ENCODE measurements around the gene MS4A4A.

MS4A4A gene

DNA sequence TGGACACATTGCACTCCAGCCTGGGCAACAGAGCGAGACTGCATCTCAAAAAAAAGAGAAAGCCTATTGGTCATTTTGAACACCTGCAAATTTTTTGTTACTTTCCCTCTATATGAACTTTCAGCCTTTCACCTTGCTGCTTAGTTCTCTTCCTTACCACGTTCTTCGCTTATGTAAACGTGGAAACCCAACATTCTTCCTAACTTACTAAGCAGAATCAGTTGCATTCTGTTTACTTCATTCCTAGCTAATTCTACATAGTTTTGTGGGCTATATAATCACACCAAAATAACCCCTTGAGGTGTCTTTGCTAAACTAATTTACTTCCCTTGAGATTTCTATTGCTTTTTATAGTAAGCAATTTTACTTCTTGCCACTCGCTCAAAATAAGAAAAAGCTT is 23.2 kb downstream of the MS4A4A start:
- DNase-seq: no peak

DNA sequence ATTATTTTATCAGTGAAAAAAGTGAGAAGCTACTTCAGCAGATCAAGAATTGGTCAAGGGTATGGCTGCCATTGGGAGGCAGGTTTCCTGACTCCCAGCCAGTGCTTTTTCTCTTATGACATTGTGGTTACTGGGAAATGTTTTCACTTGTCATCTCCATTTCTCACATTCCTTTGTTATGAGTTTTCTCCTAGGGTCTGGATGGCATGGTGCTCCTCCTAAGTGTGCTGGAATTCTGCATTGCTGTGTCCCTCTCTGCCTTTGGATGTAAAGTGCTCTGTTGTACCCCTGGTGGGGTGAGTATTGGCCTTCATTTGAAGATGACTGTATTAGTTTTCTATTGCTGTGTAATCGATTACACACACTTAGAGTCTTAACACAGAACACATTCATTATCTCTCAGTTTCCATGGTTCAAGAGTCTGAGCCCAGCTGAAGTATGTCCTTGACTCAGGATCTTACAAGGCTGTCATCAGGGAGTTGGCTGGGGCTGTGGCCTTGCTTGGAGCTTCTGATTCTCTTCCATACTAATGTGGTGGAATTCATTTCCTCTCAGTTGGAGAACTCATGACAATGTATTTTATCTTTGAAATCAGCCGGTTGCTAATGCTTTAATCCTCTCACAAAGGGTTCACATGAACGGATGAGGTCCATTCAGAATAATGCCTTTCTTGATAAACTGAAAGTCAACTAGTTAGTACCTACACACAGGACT is 25.6 kb downstream of the MS4A4A start:
- DNase-seq: no peak

DNA sequence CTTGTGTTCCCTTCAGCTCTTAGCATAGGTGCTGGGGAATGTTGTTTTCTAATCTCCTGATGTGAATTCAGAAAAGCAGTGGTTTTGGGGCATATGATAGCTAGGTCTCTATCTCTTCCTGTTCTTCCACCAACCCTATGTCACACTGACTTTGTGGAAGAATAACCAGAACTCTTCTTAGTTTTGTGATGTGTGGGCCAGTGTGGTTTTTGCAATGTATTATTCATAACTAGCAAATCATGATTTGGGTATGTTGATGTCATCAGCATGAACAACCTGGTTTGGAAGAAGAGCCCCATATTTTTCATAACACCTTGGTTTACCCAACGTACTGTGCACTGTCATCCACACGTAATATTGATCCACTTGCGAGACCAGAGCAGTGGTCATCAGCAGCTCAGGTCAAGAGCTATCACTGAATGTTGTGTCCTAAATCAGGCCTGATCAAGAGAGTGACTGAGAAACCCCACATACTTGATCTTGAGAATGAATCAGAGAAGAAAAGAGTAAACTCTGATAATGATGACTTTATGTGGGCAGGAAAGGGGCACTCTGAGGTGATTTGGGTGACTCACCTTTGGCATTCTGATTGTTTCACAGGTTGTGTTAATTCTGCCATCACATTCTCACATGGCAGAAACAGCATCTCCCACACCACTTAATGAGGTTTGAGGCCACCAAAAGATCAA is 27.2 kb downstream of the MS4A4A start:
- no peak for DNase-seq

DNA sequence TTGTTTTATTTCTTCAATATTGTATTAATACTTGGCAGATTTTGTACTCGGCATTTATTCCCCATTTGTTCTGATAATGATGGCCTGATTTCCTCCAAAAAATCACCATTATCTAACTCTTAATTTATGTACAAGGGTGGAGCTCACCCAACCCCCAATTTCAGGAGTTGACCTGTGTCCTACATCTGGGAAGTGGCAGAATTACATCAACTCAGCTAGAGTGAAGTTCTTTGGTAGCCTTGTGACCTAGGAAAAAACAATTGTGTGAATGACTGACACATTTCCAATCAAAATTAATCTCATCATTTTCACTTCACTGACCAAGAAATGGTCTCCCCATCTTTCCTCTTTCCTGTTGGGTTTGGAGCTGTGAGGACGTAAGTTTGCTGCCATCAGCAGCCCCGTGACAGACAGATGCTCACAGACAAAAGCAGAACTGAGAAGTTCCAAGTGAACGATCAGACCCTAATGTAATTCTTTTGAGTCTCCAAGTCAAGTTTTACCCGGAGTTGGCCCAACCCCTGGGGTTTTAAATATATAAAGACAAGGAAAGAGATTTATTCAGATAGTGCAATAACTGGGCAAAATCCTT is 30.0 kb downstream of the MS4A4A start:
- no peak for DNase-seq

DNA sequence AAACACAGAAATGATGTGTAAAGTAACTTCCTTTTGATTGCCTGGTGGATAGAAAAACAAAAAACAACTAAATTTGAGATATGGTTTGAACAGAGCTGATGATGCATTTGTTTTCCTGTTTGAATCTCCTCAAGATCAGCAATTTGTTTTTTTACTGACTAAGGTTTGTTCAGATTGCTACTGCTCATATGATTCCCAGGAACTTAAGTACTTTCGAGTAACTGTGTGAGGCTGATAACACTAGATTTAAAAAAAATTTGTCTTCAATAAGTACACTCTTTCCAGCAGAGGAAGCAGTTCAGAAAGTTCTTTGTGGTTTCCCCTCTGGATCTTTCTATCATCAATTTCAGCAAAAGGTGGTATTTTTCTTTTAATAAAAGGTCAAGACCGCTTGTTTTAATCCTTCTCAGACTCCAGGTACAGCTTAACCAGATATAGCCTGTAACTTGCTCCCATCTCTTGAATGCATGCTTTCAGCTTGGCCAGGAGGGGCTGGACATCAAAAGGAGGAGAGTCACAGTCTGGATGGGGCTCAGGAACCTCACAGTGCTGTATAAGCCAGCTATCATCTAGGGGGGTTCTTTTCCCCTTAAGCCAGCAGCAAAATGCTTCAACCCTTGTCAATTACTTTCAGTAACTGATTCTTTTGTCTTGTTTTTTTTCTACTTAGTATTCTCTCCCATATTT is 34.3 kb downstream of the MS4A4A start:
- DNase-seq: no peak

DNA sequence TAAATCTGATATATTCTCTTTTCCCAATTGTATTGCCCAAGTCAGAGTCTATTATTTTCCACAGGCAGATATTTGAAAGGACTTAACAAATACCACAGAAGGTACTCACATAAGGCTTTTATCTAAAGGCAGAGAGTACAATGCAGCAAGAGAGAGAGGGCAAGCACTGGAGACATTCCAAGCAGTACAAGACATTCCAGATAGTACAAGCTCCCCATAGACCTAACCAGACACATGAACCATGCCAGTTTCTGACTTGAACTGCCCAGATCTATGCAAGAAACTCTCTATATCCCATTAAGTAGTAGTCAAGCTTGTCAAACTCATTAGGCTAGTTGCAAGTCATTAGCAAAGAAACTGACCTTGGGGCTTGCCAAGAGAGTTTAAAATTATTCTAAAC is 35.4 kb downstream of the MS4A4A start:
- DNase-seq: no peak

DNA sequence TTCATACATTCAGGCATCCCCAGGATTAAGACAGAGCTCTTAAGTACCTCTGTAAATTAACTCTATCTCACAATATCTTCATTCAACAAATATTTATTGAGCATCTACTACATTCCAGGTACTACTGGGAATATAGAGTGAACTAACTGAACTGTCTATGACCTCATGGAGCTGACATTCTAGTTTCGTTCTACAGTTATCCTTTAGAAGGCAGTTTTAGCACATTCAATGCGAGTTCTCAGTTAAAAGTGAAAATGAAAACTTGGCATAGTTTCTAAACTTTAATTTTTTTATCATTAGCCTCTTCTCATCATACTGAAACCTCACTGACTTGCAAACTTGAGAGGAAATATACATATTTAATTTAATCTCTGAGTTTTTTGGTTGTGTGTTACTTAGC is 35.9 kb downstream of the MS4A4A start:
- no peak for DNase-seq

DNA sequence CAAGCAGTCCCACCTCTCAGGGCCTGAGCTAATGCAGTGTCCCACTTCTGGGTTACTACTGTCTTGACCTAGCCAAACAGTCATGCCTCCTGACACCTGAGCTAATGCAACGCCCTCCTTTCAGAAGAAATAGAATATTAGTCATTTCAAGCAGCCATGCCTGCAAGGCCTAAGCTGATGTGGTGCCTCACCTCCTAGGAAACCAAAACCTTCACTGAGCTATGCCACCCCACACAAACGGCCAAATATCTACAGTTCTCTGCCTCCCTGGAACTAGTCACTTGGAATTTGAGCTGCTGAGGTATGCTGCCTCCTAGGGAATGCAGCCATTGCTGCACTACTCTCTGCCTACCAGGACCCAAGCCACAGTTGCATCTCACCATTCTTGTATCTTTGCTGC is 38.3 kb downstream of the MS4A4A start:
- DNase-seq: no peak

DNA sequence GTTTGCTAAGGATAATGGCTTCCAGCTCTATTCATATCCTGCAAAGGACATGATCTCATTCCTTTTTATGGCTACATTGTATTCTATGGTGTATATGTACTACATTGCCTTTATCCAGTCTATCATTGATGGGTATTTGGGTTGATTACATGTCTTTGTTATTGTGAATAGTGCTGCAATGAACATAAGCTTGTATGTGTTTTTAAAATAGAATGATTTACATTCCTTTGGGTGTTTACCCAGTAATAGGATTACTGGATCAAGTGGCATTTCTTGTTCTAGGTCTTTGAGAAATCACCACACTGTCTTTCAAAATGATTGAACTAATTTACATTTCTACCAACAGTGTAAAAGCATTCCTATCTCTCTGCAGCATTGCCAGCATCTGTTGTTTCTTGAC is 40.6 kb downstream of the MS4A4A start:
- no peak for DNase-seq

DNA sequence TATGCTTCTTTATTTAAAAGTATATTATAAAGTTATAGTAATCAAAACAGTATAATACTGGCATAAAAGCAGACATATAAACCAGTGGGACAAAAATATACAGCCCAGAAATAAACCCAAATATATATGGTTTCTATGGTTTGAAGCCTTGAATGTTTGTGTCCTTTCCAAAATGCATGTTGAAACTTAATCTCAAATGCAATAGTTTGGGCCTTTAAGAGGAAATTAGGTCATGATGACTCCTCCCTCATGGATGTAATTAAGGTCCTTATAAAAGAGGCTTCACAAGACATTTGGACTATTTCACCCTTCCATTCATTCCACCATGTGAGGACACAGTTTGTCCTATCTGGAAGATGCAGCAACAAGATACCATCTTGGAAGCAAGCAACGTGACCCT is 46.5 kb downstream of the MS4A4A start, which contains the start of gene MS4A6E:
Gene MS4A6E, plus strand, starts transcription at position 301 of the 400 bp plus-strand sequence. CDS start 7,641 bp downstream, outside the sequence.
- DNase-seq: no peak

DNA sequence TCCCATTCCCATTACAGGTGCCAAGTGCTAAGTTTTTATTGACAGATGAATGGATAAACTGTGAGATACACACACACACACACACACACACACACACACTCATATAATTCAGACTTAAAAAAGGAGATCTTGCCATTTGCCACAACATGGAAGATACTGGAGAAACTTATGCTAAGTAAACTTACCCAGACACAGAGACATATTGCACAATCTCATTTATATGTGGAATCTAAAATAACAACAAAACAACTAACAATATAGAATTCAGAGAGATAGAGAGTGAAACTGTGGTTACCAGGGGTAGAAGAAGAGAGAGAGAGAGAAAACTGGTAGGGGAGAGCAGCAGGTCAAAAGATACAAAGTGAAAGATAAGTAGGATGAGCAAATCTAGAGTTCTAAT is 48.0 kb downstream of the MS4A4A start:
- DNase-seq: no peak

DNA sequence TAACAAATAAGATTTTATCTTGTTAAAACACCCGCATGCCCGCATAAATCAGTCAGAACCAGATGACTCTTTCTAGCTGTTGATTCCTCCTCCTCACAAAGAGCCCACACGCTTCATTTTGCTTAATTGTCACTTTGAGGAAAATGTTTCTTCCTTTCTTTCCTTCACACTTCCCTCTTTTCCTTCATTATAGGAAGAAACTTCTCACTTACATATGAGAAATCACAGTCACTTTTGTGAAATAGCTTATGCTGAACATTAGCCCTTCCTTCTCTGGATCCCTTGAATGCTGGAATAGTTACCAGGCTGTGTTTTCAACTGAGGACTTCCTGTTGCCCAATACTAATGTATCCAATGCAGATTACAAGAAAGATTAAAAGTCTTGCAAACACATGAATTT is 52.4 kb downstream of the MS4A4A start:
- DNase-seq: no peak

DNA sequence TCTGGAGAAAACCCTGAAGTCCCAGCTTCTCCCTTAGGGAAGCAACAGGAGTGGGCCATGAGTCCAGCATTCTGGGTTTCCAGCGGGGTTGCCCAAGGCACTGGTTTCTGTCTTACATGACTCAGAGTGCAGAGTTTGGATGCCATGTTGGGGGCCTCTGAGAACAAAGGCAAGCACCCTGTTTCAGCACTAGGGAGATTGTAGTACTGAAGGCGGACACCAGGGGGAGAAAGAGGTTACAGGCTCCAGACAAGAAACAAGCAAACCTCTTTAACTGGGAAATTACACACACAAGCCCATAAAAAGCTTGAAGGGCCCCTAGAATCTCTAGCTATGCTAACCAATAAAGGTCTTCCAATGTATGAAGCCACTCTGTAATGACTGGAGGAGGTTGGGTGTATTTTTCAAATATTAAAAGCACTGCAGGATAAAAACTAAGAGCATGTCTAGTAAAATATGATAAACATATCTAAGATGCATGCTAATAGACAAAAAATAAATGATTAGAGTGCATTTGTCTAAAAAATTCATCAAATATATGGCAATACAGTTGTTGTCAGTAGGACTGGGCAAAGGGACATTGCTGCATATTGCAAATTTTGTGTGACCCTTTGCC is 53.6 kb downstream of the MS4A4A start:
- DNase-seq: peak; percentile 60

DNA sequence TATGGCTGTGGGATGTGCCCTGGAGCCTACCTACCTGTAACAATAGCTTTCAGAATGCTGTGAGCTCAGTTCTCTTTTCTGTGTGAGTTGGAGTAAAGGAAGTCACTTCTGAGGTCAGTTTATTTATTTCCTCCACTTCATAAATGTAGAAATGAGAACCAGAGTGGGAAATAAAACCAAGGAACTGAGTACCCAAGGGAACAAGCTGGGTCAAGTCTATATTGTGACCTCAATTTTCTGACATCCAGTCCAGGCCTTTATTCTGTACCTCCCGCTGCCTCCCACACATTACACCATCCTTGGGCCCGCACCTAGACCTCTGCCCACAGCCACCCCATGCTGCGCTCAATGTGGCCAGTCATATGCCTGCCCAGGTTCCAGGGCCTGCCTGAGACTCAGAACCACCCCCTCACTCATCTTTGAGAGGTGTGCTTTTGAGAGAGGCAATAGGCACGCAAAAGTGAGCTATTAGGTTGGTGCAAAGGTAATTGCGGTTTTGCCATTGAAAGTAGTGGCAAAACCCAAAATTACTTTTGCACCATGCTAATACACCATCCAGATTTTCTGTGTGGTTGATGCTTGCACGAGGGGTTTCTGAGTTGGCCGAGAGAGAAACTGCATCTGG is 56.4 kb downstream of the MS4A4A start:
- DNase-seq: no peak

DNA sequence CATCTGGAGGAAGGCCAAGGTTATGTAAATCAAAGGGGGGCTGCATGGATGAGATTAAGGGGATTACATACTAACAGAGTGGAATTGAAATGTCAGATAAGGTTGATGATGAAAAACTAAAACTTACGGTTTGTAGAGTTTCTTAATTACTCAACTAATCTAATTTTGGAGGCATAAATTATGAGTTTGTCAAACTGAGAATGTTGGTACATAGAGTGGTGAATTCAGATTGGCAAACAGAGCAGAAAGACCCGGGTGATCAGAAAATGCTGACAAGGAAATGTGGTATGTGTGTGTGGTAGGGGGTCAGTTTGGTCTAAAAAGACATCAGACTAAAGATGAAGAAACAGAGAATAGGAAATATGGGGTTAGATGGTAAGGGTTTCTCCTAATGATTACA is 57.6 kb downstream of the MS4A4A start:
- no peak for DNase-seq

DNA sequence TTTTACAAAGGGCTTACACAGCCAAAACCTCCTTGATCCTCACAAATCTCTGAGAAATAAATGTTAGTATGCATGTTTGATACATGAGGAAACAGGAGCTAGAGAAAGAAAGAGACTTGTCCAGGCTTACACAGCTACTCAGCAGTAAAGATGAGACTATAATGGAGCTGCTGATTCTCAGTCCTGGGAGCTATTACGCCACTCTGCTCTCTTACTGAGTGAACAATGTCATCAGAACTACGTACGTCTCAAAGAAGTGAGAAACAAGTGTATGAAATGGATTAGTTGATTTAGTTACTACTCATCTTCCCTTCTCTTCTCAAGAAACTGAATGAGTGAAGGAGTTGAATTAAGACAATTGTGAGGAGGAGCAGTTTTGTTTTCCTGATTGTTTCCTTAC is 58.9 kb downstream of the MS4A4A start:
- DNase-seq: no peak

DNA sequence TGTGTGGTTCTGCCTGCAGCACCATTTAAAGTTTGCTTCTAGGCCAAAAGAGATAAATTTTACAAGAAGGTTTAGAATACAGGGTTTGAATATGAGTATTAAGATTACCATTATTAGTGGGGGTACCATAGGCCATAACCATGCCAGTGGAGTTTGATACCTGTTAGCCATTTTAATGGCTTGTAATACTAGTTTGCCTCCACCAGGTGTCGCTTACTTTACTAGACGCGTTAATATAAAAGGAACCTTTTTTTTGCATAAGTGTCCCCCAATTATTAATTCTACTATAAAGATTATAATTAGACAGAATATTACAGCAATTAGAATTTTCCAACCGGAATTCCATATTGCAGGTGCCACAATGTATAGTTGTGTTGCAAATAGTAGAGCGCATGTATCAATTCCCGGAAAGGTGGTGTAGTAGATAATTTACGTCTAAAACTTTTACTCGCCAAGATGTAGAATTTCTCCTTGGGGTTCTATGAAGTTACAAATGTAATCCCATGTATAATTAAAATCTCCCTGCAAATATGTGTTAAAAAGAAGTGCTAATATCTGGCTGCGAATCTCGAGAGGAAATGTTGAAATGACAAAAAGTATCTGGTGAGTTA is 62.7 kb downstream of the MS4A4A start:
- peak; percentile 38 for DNase-seq

DNA sequence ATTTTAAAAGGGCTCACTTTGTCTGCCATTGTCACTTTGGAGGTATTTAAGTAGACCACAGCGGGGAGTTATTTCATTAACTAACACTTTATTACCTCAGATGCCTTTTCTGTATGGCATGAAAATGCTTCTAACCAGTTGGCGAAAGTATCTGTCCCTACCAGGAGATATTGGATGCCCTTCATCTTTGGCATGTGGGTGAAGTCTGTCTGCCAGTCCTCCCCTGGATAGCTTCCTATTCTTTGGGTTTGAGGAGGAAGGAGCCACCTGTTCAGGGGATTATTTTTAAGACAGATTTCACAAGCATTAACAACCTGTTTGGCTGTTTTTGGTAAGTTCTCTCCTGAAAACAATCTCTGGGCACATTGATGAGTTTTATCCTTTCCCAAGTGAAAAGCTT is 63.7 kb downstream of the MS4A4A start:
- no peak for DNase-seq

DNA sequence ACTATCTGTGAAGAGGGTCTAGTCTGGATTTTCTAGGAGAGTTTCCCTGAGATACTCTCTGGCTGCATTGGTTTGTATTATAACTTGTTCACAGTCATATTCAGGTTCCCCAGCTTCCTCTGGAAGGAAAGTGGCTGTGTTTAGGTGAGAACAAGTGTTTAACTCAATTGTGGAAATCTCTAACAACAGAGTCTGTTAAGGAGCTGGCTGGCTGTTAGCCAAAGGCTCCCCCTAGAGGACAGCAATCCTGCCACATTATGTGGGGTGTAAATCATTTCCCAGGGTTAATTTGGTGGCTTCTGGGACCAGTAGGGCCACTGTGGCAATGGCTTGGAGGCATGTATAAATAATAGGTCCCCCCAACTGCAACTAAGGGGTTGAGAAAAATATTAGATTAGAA is 65.0 kb downstream of the MS4A4A start:
- DNase-seq: no peak

DNA sequence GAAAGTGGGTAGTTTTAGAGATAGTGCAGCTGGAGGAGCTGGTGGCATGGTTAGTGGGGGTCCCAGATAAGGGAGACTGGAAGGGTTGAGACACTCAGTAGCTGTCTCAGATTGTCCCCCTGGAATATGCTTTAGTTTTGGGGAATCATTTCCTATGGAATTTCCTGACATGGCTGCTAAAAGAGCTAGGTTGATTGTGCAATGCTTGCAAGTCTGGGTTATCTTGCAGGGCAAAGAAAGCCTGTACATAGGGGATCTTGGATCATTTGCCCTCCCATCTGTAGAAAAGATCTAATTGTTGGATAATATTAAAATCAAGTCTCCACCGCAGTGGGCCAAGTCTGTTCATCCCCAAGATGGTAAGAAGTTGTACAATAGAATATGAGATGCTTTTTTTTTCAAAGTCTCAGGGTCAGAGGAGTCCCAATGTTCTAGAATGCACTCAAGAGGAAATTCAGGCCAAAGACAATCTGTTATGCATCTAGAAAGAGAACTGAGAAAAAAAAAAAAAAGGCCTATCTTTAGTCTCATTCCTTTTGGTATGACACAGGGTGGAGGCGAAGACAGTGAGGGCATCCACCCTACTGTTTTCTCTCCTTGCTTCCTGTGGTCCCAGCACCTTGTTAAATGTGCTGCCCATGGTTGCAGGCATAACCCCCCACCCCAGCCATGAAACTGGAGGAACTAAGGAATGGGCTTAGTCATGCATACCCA is 66.8 kb downstream of the MS4A4A start:
- DNase-seq: no peak

DNA sequence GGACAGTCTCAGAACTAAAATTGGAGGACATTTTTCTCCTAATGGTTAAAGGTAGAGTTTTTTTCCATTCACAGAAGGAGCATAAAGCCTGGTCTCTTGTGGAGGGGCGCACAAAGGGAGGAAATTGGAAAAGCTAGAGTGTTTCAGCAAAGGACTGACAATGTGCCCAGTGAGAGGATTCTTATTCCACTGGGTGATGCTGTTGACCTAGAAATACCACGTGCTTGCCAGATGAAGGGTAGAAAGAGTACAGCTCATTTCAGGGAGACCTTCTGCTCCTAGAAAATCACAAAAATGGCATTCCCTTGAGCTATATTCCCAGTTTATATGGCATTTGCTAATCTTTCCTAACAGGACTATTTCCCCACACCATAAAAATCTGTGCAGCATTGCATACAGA is 67.7 kb downstream of the MS4A4A start:
- DNase-seq: no peak

DNA sequence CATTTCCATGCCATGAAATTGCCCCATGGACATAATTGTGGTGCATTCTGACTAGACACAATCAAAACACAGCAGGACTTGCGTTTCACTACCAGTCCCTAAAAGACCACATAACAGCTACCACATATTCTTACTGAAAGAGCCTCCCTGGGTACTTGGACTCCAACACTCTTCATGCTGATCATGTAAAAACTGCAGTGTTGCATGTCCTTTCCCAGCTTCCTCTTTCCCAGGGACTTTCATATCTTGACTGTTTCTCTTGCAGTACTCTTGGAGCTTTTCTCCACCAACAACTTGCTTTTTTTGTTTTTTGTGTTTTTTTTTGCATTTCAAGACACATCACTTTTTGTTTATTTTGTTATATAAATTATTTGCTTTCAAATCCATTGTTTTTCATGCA is 69.5 kb downstream of the MS4A4A start:
- no peak for DNase-seq

Data from CD4-positive, alpha-beta T cell treated with Interleukin-4 for 4 hours (primary cell).